Ovary (tissue), 9 donors: ENCODE data around the gene TXN2. TPM values are rescaled to one million over a fixed set of nuclear protein-coding genes. Genes with fewer than 3 reads are reported as not detected.

Experiments
- DNase-seq, 5 donors: peaks; one replicate each; pipeline ENCODE4 v3.0.0-alpha.2; 2019 to 2020
- H3K27ac ChIP-seq, 2 donors: fragments of 200-600 bp; one replicate each; pipeline versions ENCODE4 v1.5.1 to v1.8.0; 2019 to 2022
- H3K27me3 ChIP-seq: fragments of 200-600 bp; one replicate; pipeline ENCODE4 v1.8.0; 2022
- H3K36me3 ChIP-seq: fragments of 200-600 bp; sonication (generic); one replicate; pipeline ENCODE4 v1.5.1; 2019
- H3K4me1 ChIP-seq: one replicate; pipeline ENCODE4 v1.8.1; 2013; ENCODE audit warnings: mild to moderate bottlenecking, moderate library complexity; ENCODE audit not compliant: insufficient read depth
- H3K4me3 ChIP-seq: fragments of 200-600 bp; sonication (generic); one replicate; pipeline ENCODE4 v1.5.1; 2017
- H3K9me3 ChIP-seq, 2 donors: fragments of 200-600 bp in 1 of 2; sonication (generic) in 1 of 2; one replicate each; pipeline versions ENCODE4 v1.5.1 to v1.8.1; 2013 to 2019; ENCODE audit warnings: mild to moderate bottlenecking in 1 of 2, moderate library complexity in 1 of 2
- CTCF ChIP-seq, 3 donors: fragments of 450-650 bp in 2 of 3; fragments of 200-600 bp in 1 of 3; IDR thresholded peaks; one replicate each; pipeline versions ENCODE4 v1.5.1 to v1.8.0; 2016 to 2022; ENCODE audit warnings: antibody characterized with exemption in 3 of 3, mild to moderate bottlenecking in 1 of 3
- EP300 ChIP-seq: sonication (generic); formaldehyde crosslinking; IDR thresholded peaks from one replicate; pipeline ENCODE4 v1.6.1; 2017; ENCODE audit warnings: antibody characterized with exemption
- POLR2A ChIP-seq: fragments of 450-650 bp; IDR thresholded peaks from one replicate; pipeline ENCODE4 v1.6.1; 2017; ENCODE audit warnings: antibody characterized with exemption, mild to moderate bottlenecking, moderate library complexity
- WGBS, 3 donors: extraction: QIAGEN DNeasy Blood & Tissue Kit in 1 of 3; methylation state at CpG; one replicate each; pipeline versions ENCODE4 v1.1.5 to v1.1.7; 2013 to 2017; 5-methylcytosine and 5-hydroxymethylcytosine counted together
- intact Hi-C, 4 donors: fragments of 100-400 bp; cut with DNase I; formaldehyde crosslinking; loops; one replicate each; pipeline versions ENCODE4 v1.11.0 to v1.15.1; 2022 to 2023
- polyA plus RNA-seq, 2 donors: library from polyadenylated mRNA; stranded (reverse); fragments of 200-250 nt in 1 of 2; fragments of 350-450 nt in 1 of 2; fragmentation: Illumina TruSeq in 1 of 2; extraction: RNeasy Lipid Tissue Mini Kit (QIAGEN cat#74804) in 1 of 2; gene quantifications; one replicate each; pipeline ENCODE4 v1.2.3, GENCODE V29; 2013 to 2014
- total RNA-seq, 7 donors: library from RNA; depleted of rRNA in 2 of 7; stranded (reverse); fragments of >200 nt in 2 of 7; fragmentation: NEBNext Ultra II Directional in 3 of 7; extraction: Animal tissue kit (Norgen Biotek cat#: 25700) in 3 of 7; gene quantifications; one replicate each; pipeline versions ENCODE4 v1.1.0 to v1.2.4, GENCODE V29; 2016 to 2023
- donor health status: DM: no; HTN: no; CAD: no; lungs with moderate emphysema.
- donor health status: DM: no; HTN: no; CAD: no.
- donor health status: Bipolar disorder and iron deficiency.
- donor health status: DM: yes; HTN: yes; CAD: no.
- donor health status: DM: no; HTN: no; CAD: no.
- donor health status: DM: yes; HTN: yes; CAD: no.

The TXN2 gene
- total and polyA plus RNA-seq, 9 donors, result 60.9 to 118 (median 80.8) TPM

GRCh38 chr22:36512333-36512732, 30.9 kb upstream of the TXN2 start:
- no peak overlapping the region for H3K4me3 ChIP-seq
- H3K9me3 ChIP-seq, result no peaks in the 10 kb centered on the region
- 82 to 84% (median 83%) methylated on average over 8 of the region's 8 CpGs for WGBS, 3 donors
- H3K27me3 ChIP-seq, result no peaks in the 10 kb centered on the region
- H3K36me3 ChIP-seq, result no peaks in the 10 kb centered on the region
- H3K27ac ChIP-seq, result no peak overlapping the region
- H3K4me1 ChIP-seq, result peaks cover 2% of the 10 kb centered on the region
- DNase-seq, result no peak
- TF ChIP-seq EP300 (no peak), CTCF (IDR thresholded peaks at IDR 0.05) (no peak), POLR2A (no peak)
- intact Hi-C loops, result no loop called here

- TF ChIP-seq CTCF (IDR thresholded peaks at IDR 0.05) (peak in 2 of 3 donors; percentile 25 to 42), EP300 (no peak)
- Histone ChIP-seq H3K27ac (no peak overlapping the region), H3K4me3 (no peak overlapping the region), H3K27me3 (no peaks in the 10 kb centered on the region), H3K4me1 (peaks cover 8% of the 10 kb centered on the region), H3K36me3 (no peaks in the 10 kb centered on the region), H3K9me3 (no peaks in the 10 kb centered on the region)
- intact Hi-C loops, result no loop called here
- 56 to 61% (median 60%) methylated on average over 17 of the region's 17 CpGs for WGBS, 3 donors
- peak in 1 of 5 donors; percentile 50 for DNase-seq
Observed at GRCh38 chr22:36510966-36511881, 29.8 kb upstream of the TXN2 start.

- Histone ChIP-seq H3K4me1 (peaks cover 14% of the 10 kb centered on the region), H3K36me3 (no peaks in the 10 kb centered on the region), H3K27me3 (no peaks in the 10 kb centered on the region), H3K27ac (no peak overlapping the region), H3K4me3 (no peak overlapping the region), H3K9me3 (no peaks in the 10 kb centered on the region)
- intact Hi-C loops, result no loop called here
- TF ChIP-seq EP300, result no peak
- no peak for TF ChIP-seq POLR2A
- TF ChIP-seq CTCF (IDR thresholded peaks at IDR 0.05), result no peak
- no peak for DNase-seq
- WGBS, 3 donors, result 81 to 91% (median 82%) methylated on average over 3 of the region's 3 CpGs
Observed at GRCh38 chr22:36510384-36510783, 28.9 kb upstream of the TXN2 start.

- intact Hi-C loops, result no loop called here
- H3K4me1 ChIP-seq, result peaks cover 17% of the 10 kb centered on the region
- H3K36me3 ChIP-seq, result no peaks in the 10 kb centered on the region
- DNase-seq, result no peak
- H3K27me3 ChIP-seq, result no peaks in the 10 kb centered on the region
- TF ChIP-seq CTCF (IDR thresholded peaks at IDR 0.05) (no peak), EP300 (no peak), POLR2A (no peak)
- H3K9me3 ChIP-seq, result no peaks in the 10 kb centered on the region
- H3K4me3 ChIP-seq, result peak overlapping the region; percentile 55
- 85 to 92% (median 91%) methylated on average over 6 of the region's 6 CpGs for WGBS, 3 donors
- peak overlapping the region; percentile 59 to 70 for H3K27ac ChIP-seq
Observed at GRCh38 chr22:36507518-36508010, 26.1 kb upstream of the TXN2 start.
